Ishikawa (cell line): ENCODE measurements around the gene EYS.

ENCODE experiments used
- EP300 ChIP-seq: IDR thresholded peaks from 2 replicates; pipeline ENCODE4 v1.6.1; 2012; ENCODE audit warnings: borderline replicate concordance
- RAD21 ChIP-seq: IDR thresholded peaks from 2 replicates; pipeline ENCODE4 v1.6.1; 2012; ENCODE audit warnings: low read depth
- TAF1 ChIP-seq: IDR thresholded peaks from 2 replicates; pipeline ENCODE4 v1.6.1; 2012; ENCODE audit warnings: low read depth, mild to moderate bottlenecking
- TF ChIP-seq, protein P1 (sequence below): IDR thresholded peaks from 2 replicates; pipeline ENCODE4 v1.6.1; 2012; ENCODE audit warnings: low read depth, mild to moderate bottlenecking

DNA sequence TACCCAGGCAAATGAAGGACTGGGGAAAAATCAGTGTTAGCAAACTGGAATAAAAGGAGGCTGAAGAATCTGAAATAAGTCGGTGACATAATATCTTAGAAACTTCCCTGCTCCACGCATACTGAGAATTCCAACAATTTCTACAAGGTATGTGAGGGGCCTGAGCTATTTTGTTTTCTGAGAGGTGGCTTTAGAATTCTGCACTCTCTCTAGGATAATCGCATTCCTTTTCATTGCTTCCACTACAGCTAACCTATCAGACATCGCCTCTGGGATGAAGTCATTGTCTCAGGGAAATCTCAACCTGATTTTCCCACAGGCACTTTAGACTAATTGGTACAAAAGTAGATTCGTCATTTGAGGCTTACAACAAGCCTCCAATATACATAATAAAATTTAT is 1330.6 kb downstream of the EYS start:
- TF ChIP-seq, protein P1, sequence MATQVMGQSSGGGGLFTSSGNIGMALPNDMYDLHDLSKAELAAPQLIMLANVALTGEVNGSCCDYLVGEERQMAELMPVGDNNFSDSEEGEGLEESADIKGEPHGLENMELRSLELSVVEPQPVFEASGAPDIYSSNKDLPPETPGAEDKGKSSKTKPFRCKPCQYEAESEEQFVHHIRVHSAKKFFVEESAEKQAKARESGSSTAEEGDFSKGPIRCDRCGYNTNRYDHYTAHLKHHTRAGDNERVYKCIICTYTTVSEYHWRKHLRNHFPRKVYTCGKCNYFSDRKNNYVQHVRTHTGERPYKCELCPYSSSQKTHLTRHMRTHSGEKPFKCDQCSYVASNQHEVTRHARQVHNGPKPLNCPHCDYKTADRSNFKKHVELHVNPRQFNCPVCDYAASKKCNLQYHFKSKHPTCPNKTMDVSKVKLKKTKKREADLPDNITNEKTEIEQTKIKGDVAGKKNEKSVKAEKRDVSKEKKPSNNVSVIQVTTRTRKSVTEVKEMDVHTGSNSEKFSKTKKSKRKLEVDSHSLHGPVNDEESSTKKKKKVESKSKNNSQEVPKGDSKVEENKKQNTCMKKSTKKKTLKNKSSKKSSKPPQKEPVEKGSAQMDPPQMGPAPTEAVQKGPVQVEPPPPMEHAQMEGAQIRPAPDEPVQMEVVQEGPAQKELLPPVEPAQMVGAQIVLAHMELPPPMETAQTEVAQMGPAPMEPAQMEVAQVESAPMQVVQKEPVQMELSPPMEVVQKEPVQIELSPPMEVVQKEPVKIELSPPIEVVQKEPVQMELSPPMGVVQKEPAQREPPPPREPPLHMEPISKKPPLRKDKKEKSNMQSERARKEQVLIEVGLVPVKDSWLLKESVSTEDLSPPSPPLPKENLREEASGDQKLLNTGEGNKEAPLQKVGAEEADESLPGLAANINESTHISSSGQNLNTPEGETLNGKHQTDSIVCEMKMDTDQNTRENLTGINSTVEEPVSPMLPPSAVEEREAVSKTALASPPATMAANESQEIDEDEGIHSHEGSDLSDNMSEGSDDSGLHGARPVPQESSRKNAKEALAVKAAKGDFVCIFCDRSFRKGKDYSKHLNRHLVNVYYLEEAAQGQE: no peak
- TF ChIP-seq RAD21 (no peak), EP300 (no peak), TAF1 (no peak)
